B cell (primary cell): ENCODE data around the gene EFNB2.

ENCODE experiments used
- EZH2 ChIP-seq: IDR thresholded peaks from 2 replicates; pipeline ENCODE4 v1.6.1; 2012; ENCODE audit warnings: borderline replicate concordance, low read depth, mild to moderate bottlenecking, moderate library complexity, low read length; ENCODE audit not compliant: insufficient read depth, poor library complexity, severe bottlenecking
- TF ChIP-seq, protein P1 (sequence below): fragments of 200-600 bp; IDR thresholded peaks from one replicate; pipeline ENCODE4 v1.8.0; 2022; ENCODE audit warnings: antibody characterized with exemption, mild to moderate bottlenecking

DNA sequence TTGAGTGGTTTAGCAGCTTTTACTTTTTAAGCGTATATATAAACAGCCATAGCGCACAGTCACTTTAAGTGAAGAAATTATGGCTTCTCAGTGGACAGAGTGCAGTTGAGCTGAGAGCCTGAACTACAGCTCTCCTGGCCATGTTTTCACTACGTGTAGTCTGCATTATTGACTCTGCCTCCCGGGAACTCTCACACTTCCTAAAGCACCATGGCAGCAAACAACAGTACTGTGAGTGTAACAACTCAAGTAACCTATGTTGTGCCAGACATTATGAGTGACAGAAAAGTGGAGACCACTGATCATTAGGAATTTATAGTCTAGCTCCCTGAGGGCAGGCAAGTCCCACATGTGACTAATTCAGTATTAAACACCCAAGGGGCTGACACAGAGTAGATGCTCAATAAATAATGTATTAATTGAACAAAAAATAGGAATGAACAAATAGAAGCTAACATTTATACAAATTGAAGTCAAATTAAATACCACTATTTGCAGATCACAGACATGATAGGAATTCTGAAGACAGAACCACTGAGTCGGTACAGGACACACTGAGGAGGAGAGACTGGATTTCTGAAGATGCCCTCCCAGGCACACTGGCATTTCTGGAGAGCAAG lies 19.7 kb downstream of the EFNB2 start:
- TF ChIP-seq, protein P1, sequence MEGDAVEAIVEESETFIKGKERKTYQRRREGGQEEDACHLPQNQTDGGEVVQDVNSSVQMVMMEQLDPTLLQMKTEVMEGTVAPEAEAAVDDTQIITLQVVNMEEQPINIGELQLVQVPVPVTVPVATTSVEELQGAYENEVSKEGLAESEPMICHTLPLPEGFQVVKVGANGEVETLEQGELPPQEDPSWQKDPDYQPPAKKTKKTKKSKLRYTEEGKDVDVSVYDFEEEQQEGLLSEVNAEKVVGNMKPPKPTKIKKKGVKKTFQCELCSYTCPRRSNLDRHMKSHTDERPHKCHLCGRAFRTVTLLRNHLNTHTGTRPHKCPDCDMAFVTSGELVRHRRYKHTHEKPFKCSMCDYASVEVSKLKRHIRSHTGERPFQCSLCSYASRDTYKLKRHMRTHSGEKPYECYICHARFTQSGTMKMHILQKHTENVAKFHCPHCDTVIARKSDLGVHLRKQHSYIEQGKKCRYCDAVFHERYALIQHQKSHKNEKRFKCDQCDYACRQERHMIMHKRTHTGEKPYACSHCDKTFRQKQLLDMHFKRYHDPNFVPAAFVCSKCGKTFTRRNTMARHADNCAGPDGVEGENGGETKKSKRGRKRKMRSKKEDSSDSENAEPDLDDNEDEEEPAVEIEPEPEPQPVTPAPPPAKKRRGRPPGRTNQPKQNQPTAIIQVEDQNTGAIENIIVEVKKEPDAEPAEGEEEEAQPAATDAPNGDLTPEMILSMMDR = no peak
- TF ChIP-seq EZH2 = no peak
